GM06990 (cell line): Measurements from ENCODE around the gene GMCL2.

Source experiments
- DNase-seq: peaks from one replicate; pipeline ENCODE4 v3.0.0-alpha.2; 2011; ENCODE audit not compliant: insufficient read length; ENCODE audit errors: extremely low read depth
- H3K27me3 ChIP-seq: replicated peaks from 2 replicates; pipeline ENCODE4 v1.6.0; 2011; ENCODE audit warnings: low read length; ENCODE audit not compliant: control insufficient read depth, insufficient read depth
- H3K36me3 ChIP-seq: 2 replicates; pipeline ENCODE4 v1.5.1; 2011; ENCODE audit warnings: low read length; ENCODE audit not compliant: control insufficient read depth, insufficient read depth
- H3K4me3 ChIP-seq: replicated peaks from 2 replicates; pipeline ENCODE4 v1.5.1; 2011; ENCODE audit warnings: low read depth, mild to moderate bottlenecking, control low read depth, low read length
- CTCF ChIP-seq: IDR thresholded peaks from 2 replicates; pipeline ENCODE4 v1.5.1; 2011; ENCODE audit warnings: low read length, control low read depth, mild to moderate bottlenecking, inconsistent platforms; ENCODE audit not compliant: insufficient read depth, poor library complexity, severe bottlenecking

Gene GMCL2

GRCh38 chr5:178163772-178164735, 23.1 kb downstream of the GMCL2 start:
- Histone ChIP-seq H3K27me3 (no peaks in the 10 kb centered on the region), H3K36me3 (no peaks in the 10 kb centered on the region), H3K4me3 (no peak overlapping the region)
- TF ChIP-seq CTCF = peak; percentile 99
- DNase-seq = peak; percentile 85

- H3K4me3 ChIP-seq = no peak overlapping the region
- TF ChIP-seq CTCF = no peak
- no peaks in the 10 kb centered on the region for H3K27me3 ChIP-seq
- H3K36me3 ChIP-seq = no peaks in the 10 kb centered on the region
- no peak for DNase-seq
Measured at GRCh38 chr5:178162481-178162880, 24.7 kb downstream of the GMCL2 start.

- no peaks in the 10 kb centered on the region for H3K36me3 ChIP-seq
- H3K4me3 ChIP-seq = no peak overlapping the region
- TF ChIP-seq CTCF = no peak
- no peaks in the 10 kb centered on the region for H3K27me3 ChIP-seq
- no peak for DNase-seq
Measured at GRCh38 chr5:178160176-178160575, 27.0 kb downstream of the GMCL2 start.

- Histone ChIP-seq H3K4me3 (no peak overlapping the region), H3K36me3 (peaks cover 6% of the 10 kb centered on the region), H3K27me3 (no peaks in the 10 kb centered on the region)
- TF ChIP-seq CTCF = no peak
- no peak for DNase-seq
Measured at GRCh38 chr5:178155065-178155464, 32.1 kb downstream of the GMCL2 start.

- TF ChIP-seq CTCF = no peak
- peaks cover 13% of the 10 kb centered on the region for H3K36me3 ChIP-seq
- H3K27me3 ChIP-seq = no peaks in the 10 kb centered on the region
- peak within 1 kb of the TSS; percentile 66 for H3K4me3 ChIP-seq
- peak; percentile 94 for DNase-seq
Measured at GRCh38 chr5:178153530-178154340, 33.4 kb downstream of the GMCL2 start, which contains the start of gene NHP2. TSS of gene NHP2 (minus strand) at chr5:178153885. CDS start at chr5:178153817, 68 bp downstream.
